GM19463 (cell line): ENCODE data around the gene SEMA6A.

Source experiments
- ATAC-seq: cut with Tn5 transposase; IDR thresholded peaks from one replicate; pipeline ENCODE4 v1.9.1; 2021; ENCODE audit warnings: mild to moderate bottlenecking, moderate library complexity; ENCODE audit not compliant: unreplicated experiment

The SEMA6A gene

DNA sequence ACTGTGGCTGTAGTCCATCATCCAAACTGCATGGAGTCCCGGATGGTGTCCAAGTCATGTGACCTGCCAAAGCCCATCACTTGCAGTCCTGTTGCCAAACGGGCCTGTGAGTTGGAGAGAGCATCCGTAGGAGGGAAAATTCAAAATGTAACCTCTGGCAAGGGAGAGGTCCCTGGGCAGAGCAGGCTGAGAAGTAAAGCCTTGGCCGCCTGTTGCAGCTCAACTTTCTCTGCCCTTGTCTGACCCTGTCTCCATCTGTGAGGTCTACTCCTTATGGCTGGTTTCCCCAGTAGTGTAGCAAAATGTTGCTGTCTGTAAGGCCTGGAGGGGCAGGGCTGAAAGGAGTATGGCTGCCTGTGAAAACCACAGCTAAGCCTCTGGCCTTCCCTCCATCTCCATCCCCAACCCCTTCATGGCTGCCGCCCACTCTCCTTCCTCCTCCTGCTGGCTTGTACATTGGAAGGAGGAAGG, 163.5 kb downstream of the SEMA6A start:
- ATAC-seq, result no peak

DNA sequence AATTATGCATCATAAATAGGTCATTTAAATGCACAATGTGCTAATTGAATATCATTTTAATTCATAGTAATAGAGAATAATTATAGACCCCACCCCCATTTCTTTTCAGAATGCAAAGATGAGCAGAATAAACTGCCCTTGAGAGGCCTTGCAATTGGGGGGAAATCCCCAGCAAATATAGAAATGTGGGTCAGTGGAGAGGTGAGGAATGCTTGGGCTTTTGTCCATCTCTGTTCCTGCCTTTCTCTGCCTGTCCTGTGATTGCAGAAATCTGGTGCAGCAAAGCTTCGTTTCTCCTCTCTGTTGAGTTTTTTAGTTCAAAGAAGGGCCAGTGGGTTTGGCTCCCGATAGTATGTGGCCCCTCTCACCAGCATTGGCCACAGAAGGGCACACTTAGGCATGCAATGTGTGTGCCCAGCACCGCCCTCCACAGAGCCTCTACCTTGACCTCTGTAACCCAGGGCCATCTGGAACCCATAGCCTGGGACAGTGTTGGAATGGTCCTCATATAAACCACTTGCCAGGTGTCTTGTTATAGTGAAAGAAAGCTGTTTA, 164.2 kb downstream of the SEMA6A start:
- no peak for ATAC-seq

DNA sequence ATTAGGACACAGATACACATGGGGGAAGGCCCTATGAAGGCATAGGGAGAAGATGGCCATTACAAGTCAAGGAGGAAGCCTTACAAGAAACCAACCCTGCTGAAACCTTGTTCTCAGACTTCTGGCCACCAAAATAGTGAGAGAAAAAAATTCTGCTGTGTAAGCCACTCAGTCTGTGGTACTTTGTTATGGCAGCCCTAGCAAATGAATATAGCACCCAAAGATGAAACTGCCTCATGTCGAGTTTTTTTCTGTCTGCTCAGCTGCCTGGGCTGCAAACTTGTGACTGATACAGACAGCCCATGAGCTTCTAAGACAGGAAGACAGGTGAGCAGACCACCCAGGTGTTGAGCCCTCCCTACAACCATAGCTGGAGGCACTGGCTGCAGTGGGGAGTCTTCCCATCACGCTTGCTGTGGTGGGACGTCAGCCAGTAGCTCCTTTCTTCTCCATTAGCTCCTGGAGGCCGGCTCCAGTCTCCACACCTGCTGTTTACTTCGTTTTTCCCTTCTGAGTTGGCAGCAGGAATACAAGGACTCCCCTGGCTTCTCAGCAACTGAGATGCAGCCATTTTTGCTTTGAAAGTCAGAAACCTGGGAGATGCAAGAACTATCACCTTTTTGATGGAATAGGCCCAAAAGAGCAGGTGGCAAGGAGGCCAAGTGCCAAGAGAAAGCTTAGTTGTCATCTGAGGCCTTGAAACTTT, 164.9 kb downstream of the SEMA6A start:
- ATAC-seq, result no peak

DNA sequence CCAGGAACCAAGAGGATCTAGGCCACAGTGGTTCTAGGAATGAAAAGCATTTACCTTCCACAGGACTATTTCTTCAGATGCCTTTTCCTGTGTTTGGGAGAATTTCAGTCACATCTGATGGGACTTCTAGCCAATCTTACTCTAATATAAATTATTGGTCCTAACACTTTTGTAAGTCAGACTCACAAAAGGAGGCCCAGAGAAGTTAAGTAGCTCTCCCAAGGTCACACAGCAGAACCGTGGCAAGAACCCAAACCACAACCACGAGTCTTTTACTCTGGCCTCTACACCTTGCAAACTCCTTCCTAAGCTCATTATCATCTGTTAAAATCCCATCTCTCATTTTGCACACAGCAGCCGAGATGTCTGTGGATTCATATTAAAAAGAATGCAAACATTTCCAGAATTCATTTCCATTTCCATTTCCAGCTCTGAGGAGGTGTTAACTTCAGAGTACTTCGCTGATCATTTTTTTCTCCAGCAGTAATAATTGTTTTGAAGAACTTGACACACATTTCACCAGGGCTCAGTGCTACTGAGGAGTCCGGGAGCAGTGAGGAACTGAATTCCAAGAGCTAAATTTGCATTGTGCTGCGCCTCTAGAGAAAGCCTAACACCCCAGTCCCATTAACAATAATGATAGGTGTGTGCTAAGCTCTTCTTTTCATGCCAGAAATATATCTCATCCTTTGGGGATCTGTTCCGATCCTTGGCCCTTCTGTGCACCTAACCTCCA, 168.1 kb downstream of the SEMA6A start:
- no peak for ATAC-seq

DNA sequence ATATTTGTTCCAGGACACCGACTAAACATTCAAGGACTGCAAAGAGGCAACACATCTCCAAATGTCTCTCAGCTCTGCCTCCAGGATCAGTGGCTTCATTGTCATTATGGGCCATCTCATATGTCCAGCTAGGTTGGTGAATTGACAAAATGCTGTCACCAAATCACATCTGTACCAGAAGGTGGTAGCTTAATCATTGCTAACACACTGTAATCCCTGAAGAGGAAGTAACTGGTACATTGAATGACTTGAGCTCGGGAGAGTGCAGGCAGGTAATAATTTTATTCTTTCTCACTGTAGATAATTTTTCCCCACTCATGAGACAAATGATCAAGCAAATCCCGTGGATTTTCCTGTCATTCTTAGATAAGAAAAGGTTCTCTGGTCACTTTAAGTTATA, 169.8 kb downstream of the SEMA6A start:
- no peak for ATAC-seq

DNA sequence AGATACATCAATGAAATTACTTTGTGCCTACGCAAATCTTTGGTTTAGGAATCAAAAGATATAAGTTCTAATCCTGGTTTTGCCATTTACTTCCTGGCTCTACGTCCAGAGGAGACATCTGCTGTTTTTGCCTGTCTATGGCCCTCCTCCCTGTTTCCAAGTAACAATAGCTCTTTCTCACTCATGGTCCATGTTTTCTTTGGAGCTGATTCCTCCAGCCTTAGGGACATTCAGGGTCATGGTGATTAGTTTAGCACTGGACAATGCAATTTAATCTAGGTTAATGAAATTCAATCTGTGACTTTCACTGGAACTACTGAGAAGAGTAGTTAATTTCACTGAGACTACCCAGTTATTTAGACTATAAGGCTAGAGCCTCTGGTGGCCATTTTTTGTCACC, 170.6 kb downstream of the SEMA6A start:
- no peak for ATAC-seq

DNA sequence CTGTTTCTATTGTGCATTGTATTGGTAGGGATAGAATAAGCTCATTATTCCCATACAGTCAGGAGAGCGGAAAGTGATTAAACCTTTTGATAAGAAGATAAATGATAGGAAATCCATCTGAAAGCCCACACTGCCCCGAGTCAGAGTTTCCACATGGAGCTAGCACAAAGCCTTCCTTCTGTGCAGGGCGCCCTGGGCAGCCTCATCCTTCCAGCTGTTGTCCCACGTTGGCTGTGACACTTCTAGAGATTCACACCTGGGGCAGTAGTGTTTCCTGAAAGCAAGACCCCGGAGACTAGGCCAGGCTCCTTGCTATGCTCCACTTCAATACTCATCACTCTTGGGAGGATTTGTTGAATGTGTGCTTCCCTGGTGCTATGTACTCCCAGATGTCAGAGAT, 172.4 kb downstream of the SEMA6A start:
- ATAC-seq, result no peak

DNA sequence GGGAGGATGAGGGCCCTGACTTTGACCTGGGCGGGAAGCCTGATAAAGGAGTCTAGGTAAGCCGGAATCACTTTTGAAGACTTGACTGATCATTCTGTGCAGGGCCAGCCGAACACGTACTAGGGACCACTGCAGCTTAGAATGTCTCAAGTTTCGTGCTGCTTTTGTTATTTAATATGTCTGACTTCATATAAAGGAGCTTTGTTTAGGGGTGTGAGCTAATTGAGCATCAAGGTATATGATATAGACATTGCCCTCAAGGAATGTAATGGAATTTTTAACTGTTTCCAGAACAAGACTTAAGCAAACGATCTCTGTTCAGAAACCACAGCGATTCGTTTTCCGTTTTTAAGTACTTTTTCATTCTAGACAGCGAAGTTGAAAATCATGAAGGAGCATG, 173.0 kb downstream of the SEMA6A start:
- ATAC-seq, result no peak

DNA sequence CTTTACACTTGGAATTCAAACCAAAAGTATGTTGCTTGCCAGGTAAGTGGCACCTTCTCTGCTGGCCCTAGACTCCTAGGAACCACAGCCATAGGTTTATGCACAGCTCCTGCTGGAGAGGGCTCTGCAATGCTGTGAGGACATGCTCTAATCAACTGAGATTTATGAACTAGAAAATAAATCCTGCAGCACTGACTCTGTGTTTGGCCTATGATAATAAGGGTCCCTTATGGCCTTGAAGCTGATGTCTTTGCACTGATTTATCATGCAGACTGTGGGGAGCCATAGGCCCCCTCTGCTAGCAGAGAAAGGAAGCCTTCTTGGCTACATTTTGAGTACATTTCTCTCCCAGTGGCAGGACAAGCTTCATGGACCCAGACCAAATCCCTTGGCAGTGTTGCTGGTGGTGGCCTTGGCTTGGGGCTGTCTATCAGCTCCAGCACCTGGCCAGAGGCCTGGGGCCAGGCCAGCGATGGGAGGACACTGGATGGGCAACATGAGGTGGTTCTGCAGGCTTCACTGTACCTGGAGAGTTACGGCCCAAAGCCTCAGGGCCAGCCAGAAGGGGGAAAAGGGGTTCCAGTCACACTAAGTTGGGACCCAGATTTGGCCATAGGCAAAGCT, 178.0 kb downstream of the SEMA6A start:
- ATAC-seq, result no peak

DNA sequence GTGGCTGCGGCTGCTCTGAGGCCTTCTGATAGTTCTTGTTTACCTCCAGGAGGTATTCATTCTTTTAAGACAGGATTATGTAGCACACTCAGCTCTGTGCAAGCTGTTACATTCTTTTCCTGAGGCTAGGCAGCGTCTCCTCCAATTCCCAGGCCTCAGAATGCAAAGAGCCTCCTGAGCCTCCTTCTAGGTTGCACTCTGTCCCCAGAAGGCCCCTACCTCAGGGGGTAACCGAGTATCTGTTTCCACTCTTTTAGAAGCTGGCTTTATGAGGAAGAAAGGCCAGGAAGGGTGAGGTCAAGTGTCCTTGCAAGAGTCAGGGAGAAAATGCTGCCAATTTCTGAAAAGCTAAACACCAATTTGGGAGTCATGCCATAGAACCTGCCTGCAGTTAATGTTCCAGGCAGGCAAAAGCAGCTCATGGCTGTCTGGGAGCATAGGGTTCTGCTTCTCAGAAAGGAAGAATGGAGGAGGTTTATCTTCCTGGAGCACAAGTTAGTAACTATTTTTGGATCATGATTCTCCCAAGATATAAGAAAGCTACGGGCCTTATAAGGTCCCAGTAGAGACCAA, 178.9 kb downstream of the SEMA6A start:
- ATAC-seq, result no peak

DNA sequence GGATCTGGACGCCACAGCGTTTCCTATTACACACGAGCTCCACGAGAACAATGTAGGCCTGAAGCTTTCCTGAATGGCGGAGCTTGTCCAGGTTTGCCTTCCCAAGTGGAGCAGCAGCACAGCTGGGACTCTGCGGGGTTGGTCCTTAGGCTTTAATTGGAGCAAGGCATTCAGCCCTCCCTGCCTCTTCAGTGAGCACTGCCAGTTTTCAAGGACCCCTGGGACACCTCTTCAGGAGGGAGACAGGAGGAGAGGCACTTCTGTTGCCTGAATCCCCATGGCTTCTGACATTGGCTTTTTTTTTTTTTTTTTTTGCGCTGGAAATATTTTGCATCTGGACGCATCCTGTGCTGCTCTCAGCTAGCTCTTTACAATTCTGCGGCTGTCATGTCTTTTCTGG, 179.4 kb downstream of the SEMA6A start:
- ATAC-seq, result no peak

DNA sequence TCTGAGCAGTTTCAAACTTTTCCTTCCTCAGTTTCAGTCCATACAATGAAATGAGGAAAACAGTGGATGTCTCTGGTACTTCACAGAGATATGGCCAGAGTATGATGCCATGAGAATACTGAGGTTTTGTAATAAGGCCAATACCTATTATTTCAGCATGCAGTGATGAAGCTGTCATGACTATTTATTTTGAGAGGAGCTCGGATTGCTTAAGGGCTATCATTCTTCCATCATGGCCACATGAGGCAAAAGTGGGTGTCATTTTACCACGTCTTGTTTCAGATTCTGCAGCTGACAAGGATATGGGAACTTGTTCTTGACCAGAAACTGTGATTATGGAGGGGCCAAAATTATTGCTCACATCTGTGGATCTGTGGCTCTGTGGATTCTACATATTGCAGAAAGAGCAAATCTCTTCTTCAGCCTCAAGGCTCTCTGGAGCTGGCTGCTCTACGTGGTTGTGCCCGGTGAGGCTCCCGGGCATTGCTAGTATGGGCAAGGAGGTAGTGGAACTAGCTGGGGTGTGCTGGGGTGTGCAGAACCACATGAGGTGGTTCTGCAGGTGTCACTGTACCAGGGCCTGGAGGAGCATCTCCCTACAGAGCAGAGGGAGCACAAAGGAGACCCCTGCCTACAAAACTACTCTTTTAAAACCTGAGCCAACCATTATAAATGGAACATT, 180.3 kb downstream of the SEMA6A start:
- no peak for ATAC-seq
